ENCODE results near the gene ARHGAP23.
"Not testable (repeated sequence)": the region's sequence is repeated elsewhere in the genome, so short reads cannot be mapped to it uniquely, and the experiment has no call there.

The ARHGAP23 gene

DNA sequence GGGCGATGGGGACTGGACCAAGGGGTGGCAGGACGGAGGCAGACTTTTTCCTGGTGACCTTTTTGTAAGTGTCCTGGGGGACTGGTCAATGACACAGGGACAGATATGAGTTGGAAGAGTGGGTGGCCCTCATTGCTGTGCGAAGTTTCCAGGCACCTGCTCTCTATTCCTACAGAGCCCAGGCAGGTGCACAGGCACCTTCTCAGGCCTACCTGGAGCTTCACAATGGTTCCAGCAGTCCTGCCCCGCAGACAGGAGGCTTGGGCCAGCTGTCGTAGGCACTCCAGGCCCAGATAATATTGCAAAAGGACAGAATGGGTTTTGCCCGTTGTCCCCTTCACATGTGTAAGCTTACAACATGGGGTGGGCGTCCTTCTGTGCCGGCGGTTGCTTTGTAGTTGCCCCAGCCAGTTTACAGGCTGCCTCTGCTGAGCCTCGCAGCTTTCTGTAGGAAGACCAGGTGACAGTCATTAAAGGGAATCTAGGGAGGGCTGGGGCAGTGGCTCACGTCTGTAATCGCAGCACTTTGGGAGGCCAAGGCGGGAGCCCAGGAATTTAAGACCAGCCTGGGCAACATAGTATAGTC is 84.3 kb downstream of the ARHGAP23 start:
- no peak for DNase-seq (ENCODE audit: low read depth)

DNA sequence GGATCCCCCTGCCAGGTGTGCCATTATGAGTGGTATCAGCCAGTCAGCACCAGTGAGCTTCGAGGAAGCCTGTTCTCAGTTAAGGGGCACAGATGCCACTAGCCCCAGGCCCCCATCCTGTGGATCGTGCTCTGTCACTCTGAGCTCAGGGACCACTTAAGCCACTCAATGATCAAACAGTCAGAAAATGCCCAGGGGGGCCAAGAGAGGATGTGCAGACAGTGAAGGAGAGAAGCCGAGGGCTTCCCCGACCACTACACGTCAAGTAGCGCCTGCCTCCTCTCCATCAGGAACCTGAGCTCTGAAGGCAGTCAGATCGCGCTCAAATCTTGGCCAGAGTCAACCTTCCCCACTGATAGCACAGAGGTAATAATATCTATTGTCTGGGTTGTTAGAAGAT is 98.3 kb downstream of the ARHGAP23 start:
- not testable (repeated sequence) for DNase-seq (ENCODE audit: low read depth)

GRCh38 chr17:38528141-38528540 is 99.9 kb downstream of the ARHGAP23 start:
- not testable (repeated sequence) for DNase-seq (ENCODE audit: low read depth)

GRCh38 chr17:38530856-38531255 is 102.6 kb downstream of the ARHGAP23 start:
- DNase-seq (ENCODE audit: low read depth): not testable (repeated sequence)

- not testable (repeated sequence) for DNase-seq (ENCODE audit: low read depth)
Observed at GRCh38 chr17:38531761-38532160, 103.5 kb downstream of the ARHGAP23 start.

GRCh38 chr17:38532451-38532850 is 104.2 kb downstream of the ARHGAP23 start:
- no peak for DNase-seq (ENCODE audit: low read depth)

DNA sequence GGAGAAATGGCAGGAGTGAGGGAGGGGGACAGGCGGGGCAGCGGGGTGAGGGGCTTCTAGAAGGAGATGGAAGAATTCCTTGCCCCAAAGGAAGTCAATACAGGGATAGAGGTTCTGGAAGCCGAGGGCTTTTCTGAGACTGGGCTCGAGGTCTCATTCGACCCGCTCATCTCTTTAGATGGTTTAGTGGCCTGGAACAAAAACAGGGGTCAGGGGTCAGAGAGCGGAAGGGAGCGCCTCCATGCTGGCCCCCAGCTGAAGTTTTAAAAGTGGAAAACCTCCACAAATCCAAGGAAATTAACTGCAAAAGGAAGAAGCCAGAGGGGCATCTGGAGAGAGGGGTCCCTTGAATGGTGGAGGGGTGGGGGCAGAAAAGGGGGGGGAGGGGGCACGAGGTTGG is 105.0 kb downstream of the ARHGAP23 start:
- DNase-seq (ENCODE audit: low read depth): no peak

GRCh38 chr17:38533866-38534497 is 105.7 kb downstream of the ARHGAP23 start:
- DNase-seq (ENCODE audit: low read depth): no peak

DNA sequence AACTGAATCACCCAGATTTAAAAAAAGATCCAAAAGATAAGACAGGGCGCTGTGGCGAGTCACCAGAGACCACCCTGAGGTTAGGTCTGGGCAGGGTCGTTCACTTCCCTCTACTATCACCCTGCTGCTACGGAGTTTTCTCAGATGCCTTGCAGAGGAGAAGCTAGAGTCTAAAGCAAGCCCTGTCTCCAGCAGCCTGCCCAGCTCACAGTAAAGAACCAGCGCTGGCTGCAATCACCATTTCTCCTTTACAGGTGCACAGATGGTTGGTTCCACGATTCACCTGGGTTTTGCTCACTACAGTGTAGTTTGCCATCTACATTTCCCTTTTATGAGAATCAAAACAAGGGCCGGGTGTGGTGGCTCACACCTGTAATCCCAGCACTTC is 106.2 kb downstream of the ARHGAP23 start:
- no peak for DNase-seq (ENCODE audit: low read depth)

- no peak for DNase-seq (ENCODE audit: low read depth)
Observed at GRCh38 chr17:38535886-38536285, 107.6 kb downstream of the ARHGAP23 start.

DNA sequence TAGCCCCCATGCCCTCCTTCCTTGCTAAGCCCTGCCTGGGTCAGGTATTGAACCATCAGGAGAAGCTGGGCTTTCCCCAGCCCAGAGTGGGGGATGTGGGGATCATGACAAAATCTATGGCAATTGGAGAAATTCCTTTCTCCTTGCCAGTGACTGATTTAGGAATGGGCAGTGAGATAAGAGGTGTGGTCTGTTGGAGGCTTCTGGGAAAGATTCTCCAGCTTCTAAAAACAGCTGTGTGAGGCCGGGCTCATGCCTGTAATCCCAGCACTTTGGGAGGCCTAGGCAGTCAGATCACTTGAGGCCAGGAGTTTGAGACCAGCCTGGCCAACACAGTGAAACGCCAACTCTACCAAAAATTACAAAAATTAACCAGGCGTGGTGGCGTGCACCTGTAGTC is 108.4 kb downstream of the ARHGAP23 start:
- DNase-seq (ENCODE audit: low read depth): no peak

- DNase-seq (ENCODE audit: low read depth): no peak
Observed at GRCh38 chr17:38538906-38539305, 110.6 kb downstream of the ARHGAP23 start.

DNA sequence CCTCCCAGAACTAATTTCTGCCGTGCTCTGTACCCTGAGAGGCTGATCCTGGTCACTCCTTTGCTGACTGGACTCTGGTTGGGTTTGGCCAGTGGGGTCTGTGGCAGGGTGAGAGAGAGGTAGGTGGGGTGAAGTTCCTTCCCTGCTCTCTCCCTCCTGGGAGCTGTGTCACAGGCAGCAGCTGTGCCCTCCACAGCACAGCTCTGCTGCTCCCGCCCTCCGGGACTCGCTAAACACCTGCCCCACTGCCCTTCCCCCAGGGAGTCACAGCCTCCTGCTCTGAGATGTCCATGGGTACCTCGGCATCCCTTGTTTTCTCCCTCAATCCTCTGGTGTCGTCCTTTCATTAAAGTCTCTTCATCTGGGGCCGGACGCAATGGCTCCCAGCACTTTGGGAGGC is 111.1 kb downstream of the ARHGAP23 start:
- DNase-seq (ENCODE audit: low read depth): no peak

DNA sequence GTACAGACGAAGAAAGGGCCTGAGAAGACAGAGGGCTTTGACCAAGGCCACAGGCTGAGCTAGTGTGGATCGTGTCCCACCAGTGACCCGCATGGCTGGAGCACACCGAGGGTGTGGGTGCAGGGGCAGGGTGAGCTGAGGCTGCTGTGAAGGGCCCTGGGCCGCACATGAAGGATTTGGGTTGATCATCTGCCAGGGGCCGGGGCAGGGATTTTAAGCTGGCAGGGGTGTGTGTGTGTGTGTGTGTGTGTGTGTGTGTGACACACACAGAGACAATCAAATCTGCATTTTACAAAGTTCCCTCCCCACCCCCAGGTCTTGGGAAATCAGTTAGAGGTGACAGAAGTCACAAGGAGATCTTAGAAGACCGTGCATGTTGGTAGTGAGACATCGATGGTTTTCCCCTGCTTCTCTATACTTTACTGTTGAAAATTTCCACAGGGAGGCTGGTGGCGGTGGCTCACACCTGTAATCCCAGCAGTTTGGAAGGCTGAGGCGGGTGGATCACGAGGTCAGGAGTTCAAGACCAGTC is 112.3 kb downstream of the ARHGAP23 start:
- DNase-seq (ENCODE audit: low read depth): no peak

GRCh38 chr17:38541281-38541680 is 113.0 kb downstream of the ARHGAP23 start:
- no peak for DNase-seq (ENCODE audit: low read depth)

- no peak for DNase-seq (ENCODE audit: low read depth)
Observed at GRCh38 chr17:38542286-38542685, 114.0 kb downstream of the ARHGAP23 start.

GRCh38 chr17:38543403-38544174 is 115.3 kb downstream of the ARHGAP23 start:
- DNase-seq (ENCODE audit: low read depth): no peak

- no peak for DNase-seq (ENCODE audit: low read depth)
Observed at GRCh38 chr17:38544175-38544838, 116.0 kb downstream of the ARHGAP23 start.

DNA sequence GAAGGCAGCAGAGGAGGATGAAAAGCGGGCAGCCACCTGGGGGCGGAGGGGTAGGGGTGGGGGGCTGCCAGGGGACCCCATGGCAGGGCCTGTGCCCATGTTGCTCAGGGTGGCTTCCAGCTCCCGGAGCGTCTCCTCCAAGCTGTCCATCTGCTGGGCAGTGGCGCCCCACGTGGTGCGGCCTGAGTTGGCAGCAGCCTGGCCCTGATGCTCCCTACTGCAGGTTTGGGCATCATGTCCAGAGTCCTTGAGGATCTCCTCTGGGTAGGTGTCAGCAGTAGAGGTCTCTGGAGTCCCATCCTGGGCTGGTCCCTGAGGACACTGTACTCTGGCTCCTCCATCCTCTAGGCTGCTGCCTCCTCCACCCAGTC is 116.6 kb downstream of the ARHGAP23 start:
- no peak for DNase-seq (ENCODE audit: low read depth)

DNA sequence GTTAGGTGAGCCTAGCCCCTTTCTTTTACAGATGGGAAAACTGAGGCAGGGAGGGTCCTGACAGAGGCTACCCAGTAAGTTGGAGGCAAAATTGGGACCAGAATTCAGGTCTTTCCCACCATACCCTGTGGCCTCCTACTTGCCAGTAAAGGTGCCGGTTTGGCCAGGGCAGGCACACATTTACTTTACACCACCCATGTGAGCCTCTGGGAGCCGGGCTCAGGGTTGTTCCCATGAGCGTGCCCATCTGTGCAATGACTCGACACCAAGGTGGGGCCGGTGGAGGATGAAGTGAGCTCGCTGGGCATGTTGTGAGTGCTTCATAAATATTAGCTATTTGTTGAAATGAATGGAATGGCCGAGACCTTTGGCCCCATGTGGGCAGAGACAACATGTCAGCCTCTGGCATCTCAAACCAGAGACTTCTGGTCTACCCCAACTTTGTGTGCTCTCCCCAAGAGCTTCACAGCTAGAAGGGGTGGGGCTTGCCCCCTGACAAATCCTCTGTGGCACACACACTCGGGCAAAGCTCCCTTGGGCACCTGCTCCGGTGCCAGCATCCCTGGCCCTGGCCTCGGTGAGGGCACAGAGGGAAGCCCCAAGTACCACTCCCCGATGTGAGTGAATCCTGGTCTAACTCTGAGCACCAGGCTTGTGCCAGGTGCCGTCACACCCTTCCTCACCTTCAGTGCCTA is 117.4 kb downstream of the ARHGAP23 start:
- DNase-seq (ENCODE audit: low read depth): no peak

GRCh38 chr17:38546396-38546795 is 118.1 kb downstream of the ARHGAP23 start:
- no peak for DNase-seq (ENCODE audit: low read depth)

- no peak for DNase-seq (ENCODE audit: low read depth)
Observed at GRCh38 chr17:38547444-38547843, 119.2 kb downstream of the ARHGAP23 start.

Measured in stimulated activated CD8-positive, alpha-beta memory T cell treated with anti-CD3 and anti-CD28 coated beads, Interleukin-15, amount 100 ng/mL, for 1 hour (primary cell).